NOMO-1 treated with DMSO at 0.1 percent for 48 hours (cell line): ENCODE results near the gene LMO1.

Source experiments
- DNase-seq: peaks from one replicate; lab custom pipeline; 2025; ENCODE audit not compliant: unreplicated experiment; lab: John Stamatoyannopoulos, UW

Gene LMO1

GRCh38 chr11:8229299-8230177 lies 34.1 kb downstream of the LMO1 start:
- no peak for DNase-seq

GRCh38 chr11:8228231-8228630 lies 35.4 kb downstream of the LMO1 start:
- no peak for DNase-seq

GRCh38 chr11:8227156-8228152 lies 36.2 kb downstream of the LMO1 start:
- no peak for DNase-seq

GRCh38 chr11:8225589-8226036 lies 38.1 kb downstream of the LMO1 start:
- peak; percentile 28 for DNase-seq

- DNase-seq = no peak
Observed at GRCh38 chr11:8224711-8225110, 39.0 kb downstream of the LMO1 start.

GRCh38 chr11:8224161-8224591 lies 39.5 kb downstream of the LMO1 start:
- DNase-seq = no peak

- no peak for DNase-seq
Observed at GRCh38 chr11:8223513-8223900, 40.2 kb downstream of the LMO1 start.

GRCh38 chr11:8222820-8223512 lies 40.7 kb downstream of the LMO1 start:
- peak; percentile 5 for DNase-seq

GRCh38 chr11:8221917-8222495 lies 41.7 kb downstream of the LMO1 start:
- peak; percentile 43 for DNase-seq

- DNase-seq = no peak
Observed at GRCh38 chr11:8221046-8221723, 42.5 kb downstream of the LMO1 start.

GRCh38 chr11:8220261-8221045 lies 43.2 kb downstream of the LMO1 start:
- DNase-seq = no peak

GRCh38 chr11:8219257-8220021 lies 44.2 kb downstream of the LMO1 start:
- no peak for DNase-seq

GRCh38 chr11:8218840-8219239 lies 44.8 kb downstream of the LMO1 start:
- DNase-seq = no peak

GRCh38 chr11:8218409-8218808 lies 45.3 kb downstream of the LMO1 start:
- no peak for DNase-seq

- no peak for DNase-seq
Observed at GRCh38 chr11:8217926-8218325, 45.8 kb downstream of the LMO1 start.

- DNase-seq = no peak
Observed at GRCh38 chr11:8217136-8217535, 46.5 kb downstream of the LMO1 start.

GRCh38 chr11:8213376-8213775 lies 50.3 kb downstream of the LMO1 start:
- DNase-seq = no peak

- DNase-seq = peak; percentile 34
Observed at GRCh38 chr11:8209208-8209807, 54.4 kb downstream of the LMO1 start.
